Upper lobe of left lung (tissue), 4 donors: Measurements from ENCODE around the gene OSBPL7.

ENCODE experiments used
- POLR2A ChIP-seq, 4 donors: fragments of 450-650 bp; IDR thresholded peaks; one replicate each; pipeline ENCODE4 v1.5.1; 2016 to 2017; ENCODE audit warnings: antibody characterized with exemption in 4 of 4, mild to moderate bottlenecking in 2 of 4
- POLR2AphosphoS5 ChIP-seq, 2 donors: sonication (generic); formaldehyde crosslinking; IDR thresholded peaks; one replicate each; pipeline ENCODE4 v1.5.1; 2017; ENCODE audit warnings: antibody characterized with exemption in 2 of 2
- TF ChIP-seq, protein P1 (sequence below), 6 experiments: fragments of 450-650 bp in 4 of 6; fragments of 200-600 bp in 2 of 6; sonication (generic) in 2 of 6; IDR thresholded peaks; one replicate each; pipeline ENCODE4 v1.5.1; 2016 to 2019; ENCODE audit warnings: antibody characterized with exemption in 6 of 6

DNA sequence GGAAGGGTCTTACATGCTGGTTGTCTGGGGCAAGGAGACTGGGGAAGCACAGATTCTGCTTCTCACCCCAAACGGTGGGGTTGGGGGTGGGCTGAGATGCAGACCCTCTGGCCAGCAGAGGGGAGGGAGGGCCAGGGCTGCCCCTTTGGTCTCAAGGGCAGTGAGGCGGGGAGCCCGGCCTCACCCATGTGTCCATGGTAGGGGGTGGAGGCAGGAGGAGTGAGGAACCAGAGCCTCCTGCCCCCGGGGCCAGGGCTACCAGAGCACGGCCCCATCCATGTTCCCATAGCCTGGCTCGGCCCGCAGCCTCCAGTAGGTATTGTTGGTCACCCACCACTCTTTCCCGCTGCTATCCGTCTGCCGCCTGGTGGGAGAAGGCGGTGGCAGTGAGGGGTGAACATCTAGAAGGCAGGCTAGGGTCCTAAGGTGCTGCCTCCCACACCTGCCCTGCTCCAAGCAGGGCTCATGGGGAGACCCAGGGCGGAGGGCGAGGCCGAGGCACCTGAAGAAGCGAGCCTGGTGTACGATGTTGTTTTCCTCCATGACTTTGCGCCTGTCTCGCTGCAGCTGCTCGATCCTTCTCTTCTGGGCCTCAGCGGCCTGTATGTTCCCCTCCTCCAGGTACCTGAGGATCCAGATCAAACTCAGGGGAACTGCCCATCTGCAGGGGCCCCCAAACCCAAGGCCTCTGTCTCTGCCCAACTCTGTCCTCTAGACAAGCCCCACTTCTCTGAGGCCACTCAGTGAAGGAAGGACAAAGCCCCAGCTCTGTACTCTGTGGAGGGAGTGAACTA is 13.4 kb downstream of the OSBPL7 start:
- TF ChIP-seq POLR2AphosphoS5 (IDR thresholded peaks at IDR 0.05): no peak
- TF ChIP-seq, protein P1, sequence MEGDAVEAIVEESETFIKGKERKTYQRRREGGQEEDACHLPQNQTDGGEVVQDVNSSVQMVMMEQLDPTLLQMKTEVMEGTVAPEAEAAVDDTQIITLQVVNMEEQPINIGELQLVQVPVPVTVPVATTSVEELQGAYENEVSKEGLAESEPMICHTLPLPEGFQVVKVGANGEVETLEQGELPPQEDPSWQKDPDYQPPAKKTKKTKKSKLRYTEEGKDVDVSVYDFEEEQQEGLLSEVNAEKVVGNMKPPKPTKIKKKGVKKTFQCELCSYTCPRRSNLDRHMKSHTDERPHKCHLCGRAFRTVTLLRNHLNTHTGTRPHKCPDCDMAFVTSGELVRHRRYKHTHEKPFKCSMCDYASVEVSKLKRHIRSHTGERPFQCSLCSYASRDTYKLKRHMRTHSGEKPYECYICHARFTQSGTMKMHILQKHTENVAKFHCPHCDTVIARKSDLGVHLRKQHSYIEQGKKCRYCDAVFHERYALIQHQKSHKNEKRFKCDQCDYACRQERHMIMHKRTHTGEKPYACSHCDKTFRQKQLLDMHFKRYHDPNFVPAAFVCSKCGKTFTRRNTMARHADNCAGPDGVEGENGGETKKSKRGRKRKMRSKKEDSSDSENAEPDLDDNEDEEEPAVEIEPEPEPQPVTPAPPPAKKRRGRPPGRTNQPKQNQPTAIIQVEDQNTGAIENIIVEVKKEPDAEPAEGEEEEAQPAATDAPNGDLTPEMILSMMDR (IDR thresholded peaks at IDR 0.05): no peak
- TF ChIP-seq POLR2A (IDR thresholded peaks at IDR 0.05): no peak
